Mononuclear cell (primary cell): ENCODE measurements around the gene PIAS4. TPM values are rescaled to one million over a fixed set of nuclear protein-coding genes. Genes with fewer than 3 reads are reported as not detected.

Source experiments
- total RNA-seq: library from RNA; depleted of rRNA; stranded (reverse); fragments of >200 nt; gene quantifications from one replicate; pipeline ENCODE4 v1.2.3, GENCODE V29; 2012

The PIAS4 gene
- total RNA-seq, 1 donor, result 12.0 TPM

Other genes with a start within 250 kb of the PIAS4 start
- 47.6 TPM for gene APBA3, start 246.0 kb upstream of the PIAS4 start, total RNA-seq
- gene MRPL54, start 245.1 kb upstream of the PIAS4 start, total RNA-seq, result 40.4 TPM
- not detected for gene RAX2, start 235.5 kb upstream of the PIAS4 start, total RNA-seq
- gene MATK, start 221.4 kb upstream of the PIAS4 start, total RNA-seq, result 31.6 TPM
- 0.21 TPM for gene ZFR2, start 138.7 kb upstream of the PIAS4 start, total RNA-seq
- gene ATCAY, start 127.1 kb upstream of the PIAS4 start, total RNA-seq, result not detected
- gene NMRK2, start 74.7 kb upstream of the PIAS4 start, total RNA-seq, result not detected
- gene DAPK3, start 36.6 kb upstream of the PIAS4 start, total RNA-seq, result 17.8 TPM
- gene EEF2, start 22.3 kb upstream of the PIAS4 start, total RNA-seq, result 1,886 TPM
- 91.1 TPM for gene ZBTB7A, start 59.2 kb downstream of the PIAS4 start, total RNA-seq
- 56.4 TPM for gene MAP2K2, start 116.4 kb downstream of the PIAS4 start, total RNA-seq
- under 0.01 TPM for gene CREB3L3, start 145.9 kb downstream of the PIAS4 start, total RNA-seq
- 9.3 TPM for gene SIRT6, start 174.8 kb downstream of the PIAS4 start, total RNA-seq
- gene ANKRD24, start 175.0 kb downstream of the PIAS4 start, total RNA-seq, result 0.10 TPM
- 0.42 TPM for gene EBI3, start 221.8 kb downstream of the PIAS4 start, total RNA-seq
- 47.3 TPM for gene YJU2, start 239.3 kb downstream of the PIAS4 start, total RNA-seq